GM10847 (cell line): ENCODE results near the gene WDR27.

ENCODE experiments used
- POLR2A ChIP-seq: IDR thresholded peaks from 2 replicates; pipeline ENCODE4 v1.6.1; 2011; ENCODE audit not compliant: insufficient read length; ENCODE audit errors: extremely low read depth

Gene WDR27

GRCh38 chr6:169654598-169655391 is 47.0 kb downstream of the WDR27 start:
- TF ChIP-seq POLR2A: no peak

DNA sequence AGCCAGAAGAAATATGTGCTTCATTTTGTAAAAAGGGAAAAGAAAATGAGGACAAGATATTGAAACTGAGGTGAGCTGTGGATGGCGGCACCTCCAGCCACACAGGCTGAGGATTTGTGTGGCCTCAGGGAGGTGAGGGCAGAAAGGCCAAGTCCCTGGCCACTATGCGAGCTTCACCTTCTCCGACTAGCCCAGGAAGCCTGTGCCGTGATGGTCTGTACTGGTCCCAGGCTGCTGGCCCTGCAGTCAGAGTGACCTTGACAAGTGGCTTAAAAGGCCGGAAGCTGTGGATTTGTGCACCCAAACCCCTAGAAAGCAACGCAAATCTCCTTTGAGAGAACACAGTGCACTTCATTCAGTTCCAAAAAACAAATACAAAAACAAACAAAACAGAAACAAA is 48.1 kb downstream of the WDR27 start:
- TF ChIP-seq POLR2A: no peak

DNA sequence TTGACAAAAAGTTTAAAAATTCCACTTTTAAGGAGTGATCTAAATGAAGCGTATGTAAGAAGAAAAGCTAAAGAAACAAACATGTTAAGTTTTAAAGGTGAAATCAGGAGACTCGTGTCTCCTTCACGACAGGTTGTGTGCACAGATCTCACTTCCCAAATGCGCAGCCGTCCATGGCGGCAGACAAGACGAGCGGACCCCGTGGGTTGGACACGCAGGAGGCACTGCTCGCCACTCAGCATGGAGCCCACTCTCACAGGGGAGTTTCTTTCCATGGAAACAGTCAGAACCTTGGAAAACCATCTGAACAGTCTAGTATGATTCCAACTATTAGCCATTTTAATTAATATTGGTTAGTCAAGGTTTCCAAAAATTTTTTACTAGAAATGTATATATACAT is 48.9 kb downstream of the WDR27 start:
- no peak for TF ChIP-seq POLR2A

- TF ChIP-seq POLR2A: no peak
Observed at GRCh38 chr6:169651498-169651897, 50.3 kb downstream of the WDR27 start.

DNA sequence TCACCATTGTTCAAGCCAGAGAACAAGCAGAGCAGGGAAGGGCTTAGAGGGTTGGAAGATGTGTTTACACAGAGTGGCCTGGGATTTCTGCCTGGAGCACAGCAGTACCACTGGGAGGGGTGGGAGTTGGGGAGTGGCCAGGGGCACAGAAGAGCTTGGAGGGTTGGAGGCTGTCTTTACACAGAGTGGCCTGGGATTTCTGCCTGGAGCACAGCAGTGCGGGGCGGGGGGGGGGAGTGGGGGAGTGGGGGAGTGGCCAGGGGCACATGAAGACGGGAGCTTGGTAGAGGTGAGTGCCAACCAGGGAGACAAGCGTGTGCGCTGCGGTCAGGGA is 50.9 kb downstream of the WDR27 start:
- TF ChIP-seq POLR2A: no peak

DNA sequence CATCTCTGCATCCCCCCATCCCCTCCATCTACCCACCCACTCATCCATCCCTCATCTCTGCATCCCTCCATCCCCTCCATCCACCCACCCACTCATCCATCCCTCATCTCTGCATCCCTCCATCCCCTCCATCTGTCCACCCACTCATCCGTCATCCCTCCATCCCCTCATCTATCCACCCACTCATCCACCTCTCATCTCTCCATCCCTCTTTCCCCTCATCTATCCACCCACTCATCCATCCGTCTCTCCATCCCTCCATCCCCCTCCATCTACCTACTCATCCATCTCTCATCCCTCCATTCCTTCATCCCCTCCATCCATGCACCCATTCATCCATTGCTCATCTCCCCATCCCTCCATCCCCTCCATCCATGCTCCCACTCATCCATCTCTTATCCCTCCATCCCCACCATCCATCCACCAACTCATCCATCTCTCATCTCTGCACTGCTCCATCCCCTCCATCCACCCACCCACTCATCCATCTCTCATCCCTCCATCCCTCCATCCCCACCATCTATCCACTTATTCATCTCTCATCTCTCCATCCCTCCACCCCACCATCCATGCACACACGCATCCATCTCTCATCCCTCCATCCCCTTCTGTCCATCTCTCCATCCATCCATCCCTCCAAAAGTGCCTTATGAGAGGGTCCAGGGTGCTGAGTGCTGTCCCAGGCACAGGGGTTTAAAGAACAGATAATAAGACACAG is 51.4 kb downstream of the WDR27 start:
- TF ChIP-seq POLR2A: no peak

- no peak for TF ChIP-seq POLR2A
Observed at GRCh38 chr6:169648617-169649016, 53.2 kb downstream of the WDR27 start.

DNA sequence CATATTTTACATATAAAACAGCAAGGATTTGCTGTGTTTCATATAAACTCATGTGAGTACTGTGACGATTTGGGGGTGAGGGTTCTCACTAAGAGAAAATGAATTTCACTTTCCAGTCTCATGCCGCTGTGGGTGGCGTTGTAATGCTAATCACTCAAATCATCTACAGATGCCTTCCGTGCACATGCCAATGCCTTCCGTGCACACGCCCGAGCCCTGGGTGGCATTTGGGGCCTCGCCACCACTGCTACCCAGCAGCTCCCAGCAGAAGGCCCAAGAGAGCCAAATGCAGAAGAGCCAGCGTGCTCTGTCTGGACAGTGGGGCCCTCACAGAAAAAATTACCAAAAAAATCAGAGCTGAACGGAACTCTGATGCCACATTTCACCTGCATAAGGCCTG is 53.7 kb downstream of the WDR27 start:
- no peak for TF ChIP-seq POLR2A

DNA sequence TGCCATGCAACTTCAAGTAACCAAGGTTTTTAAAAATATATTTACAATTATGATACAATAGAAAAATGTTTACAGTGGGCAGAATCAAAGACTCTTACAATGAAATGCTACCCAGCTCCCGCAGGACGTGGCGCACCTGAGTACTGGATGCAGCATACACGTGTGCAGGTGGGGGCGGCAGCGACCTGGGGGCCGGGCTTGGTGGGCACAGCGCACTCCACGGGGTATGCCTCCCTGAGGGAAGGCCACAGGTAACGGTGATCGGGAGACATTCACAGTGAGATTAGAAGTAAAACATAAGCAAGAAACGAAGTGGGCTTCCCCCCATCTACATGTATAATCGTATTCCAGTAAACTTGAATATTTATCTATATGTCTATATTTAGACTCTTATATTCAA is 54.2 kb downstream of the WDR27 start:
- TF ChIP-seq POLR2A: no peak

DNA sequence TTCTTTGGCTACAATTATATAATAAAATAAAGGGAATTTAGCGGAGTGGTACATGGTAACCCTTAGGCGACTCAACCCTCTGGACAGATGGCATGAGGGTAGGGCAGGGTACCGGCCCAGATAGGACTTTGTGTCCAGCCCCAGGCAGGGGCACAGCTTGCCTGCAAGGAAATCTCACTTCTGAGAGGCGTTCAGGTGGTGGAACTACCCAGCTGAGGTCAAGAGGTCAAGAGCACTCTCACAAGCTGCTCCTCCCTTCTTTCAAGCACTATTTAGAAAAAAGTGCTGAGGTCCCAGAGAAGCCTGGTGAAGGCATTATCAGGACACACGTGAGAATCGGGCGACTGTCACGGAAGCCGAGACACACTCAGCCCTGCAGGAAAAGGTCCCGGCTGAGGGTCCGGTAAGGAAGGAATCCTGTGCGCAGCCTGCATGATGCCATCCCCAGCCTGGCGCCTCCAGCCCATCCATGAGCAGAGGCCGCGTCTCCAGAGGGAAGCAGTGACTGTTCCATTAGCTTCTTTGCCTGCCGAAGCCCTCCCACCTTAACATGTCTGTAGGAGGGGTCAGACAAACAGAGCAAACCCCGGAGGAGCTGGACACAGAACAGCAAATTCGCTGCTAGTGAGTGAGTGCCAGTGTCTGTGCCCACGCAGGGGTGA is 54.8 kb downstream of the WDR27 start:
- TF ChIP-seq POLR2A: no peak

- no peak for TF ChIP-seq POLR2A
Observed at GRCh38 chr6:169643521-169643920, 58.3 kb downstream of the WDR27 start.

- no peak for TF ChIP-seq POLR2A
Observed at GRCh38 chr6:169642455-169642854, 59.4 kb downstream of the WDR27 start.

GRCh38 chr6:169641461-169642085 is 60.3 kb downstream of the WDR27 start:
- no peak for TF ChIP-seq POLR2A

DNA sequence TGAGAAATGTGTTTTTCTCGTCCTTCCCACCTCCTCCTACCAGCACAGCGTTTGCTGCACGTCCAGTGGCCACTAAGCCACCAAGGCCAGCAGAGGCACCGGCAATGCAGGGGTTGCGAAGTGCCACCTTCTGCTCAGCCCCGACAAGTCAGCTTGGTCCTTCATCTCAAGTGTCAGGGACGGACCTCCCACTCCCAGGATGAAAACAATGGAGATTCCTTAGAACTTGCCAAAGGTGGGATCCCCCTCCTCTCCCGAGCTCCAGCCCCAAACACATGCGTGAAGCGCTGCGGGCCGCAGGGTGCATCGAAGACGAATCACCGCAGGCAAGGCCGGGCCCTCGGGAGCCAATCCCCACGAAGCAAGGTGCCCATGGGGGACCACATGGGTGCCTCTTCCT is 60.8 kb downstream of the WDR27 start:
- no peak for TF ChIP-seq POLR2A

DNA sequence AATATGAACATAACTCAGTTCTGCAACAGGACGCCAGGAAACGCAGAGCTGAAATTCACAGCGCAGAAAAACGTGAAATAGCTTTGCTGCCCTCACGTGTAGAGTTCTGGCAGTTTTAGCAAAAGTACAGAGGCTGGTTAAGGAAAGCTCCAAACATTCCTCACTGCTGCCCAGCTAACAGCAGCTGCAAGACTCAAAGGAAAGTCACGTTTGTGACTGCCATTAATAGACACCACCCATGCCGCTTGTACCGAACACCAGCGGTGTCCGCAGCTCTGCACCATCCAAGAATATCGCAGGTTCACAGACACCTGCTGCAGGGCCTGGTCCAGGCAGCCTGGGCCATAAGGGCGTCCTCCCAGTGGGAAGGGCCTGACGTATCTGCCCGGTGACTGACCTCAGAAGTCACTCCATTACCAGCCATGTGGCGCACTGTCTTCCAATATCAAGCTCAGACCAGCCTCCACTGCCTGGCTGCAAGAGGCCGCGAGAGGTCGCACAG is 61.4 kb downstream of the WDR27 start:
- TF ChIP-seq POLR2A: no peak

DNA sequence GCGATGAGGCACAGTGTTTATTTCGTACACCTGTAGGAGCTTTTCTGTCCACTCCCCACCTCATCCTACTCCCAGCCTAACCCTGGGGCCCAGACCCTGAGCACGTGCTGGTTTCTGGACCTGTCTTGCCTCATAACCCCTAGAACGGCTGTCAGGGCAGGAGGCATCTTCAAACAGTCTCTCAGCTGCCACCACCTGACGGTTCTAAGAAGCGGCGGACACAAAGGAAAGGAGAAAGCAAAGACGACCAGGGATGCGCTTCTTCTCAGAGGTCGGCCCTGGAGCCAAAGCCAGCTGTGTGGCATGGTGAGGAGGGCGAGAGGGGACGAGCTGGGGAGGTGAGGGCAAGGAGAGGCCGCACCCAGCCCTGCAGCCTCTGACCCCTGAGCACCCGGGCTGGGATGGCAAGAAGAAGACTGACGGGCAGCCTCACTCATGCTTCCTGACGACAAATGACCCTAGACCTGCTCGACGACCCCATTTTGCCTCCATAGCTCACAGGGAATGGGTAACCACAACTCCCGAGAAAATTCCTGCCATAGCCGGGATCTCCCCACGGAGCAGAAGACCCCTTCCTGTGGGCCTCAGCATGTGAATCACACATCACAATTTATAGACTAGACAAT is 62.1 kb downstream of the WDR27 start:
- no peak for TF ChIP-seq POLR2A

GRCh38 chr6:169638915-169639314 is 62.9 kb downstream of the WDR27 start:
- TF ChIP-seq POLR2A: no peak
